K562 (cell line): ENCODE results near the gene CD55.

Experiments used
- GABPA ChIP-seq: fragments of 200-800 bp; sonication (Bioruptor generic); conservative IDR thresholded peaks from 2 replicates; pipeline ENCODE4 v1.6.1; 2016; ENCODE audit warnings: low read depth, missing genetic modification characterization, missing compliant biosample characterization
- HDAC2 ChIP-seq: fragments of 450-650 bp; IDR thresholded peaks from 2 replicates; pipeline ENCODE4 v1.6.1; 2016; ENCODE audit warnings: mild to moderate bottlenecking
- HDAC8 ChIP-seq: fragments of 450-650 bp; IDR thresholded peaks from 2 replicates; pipeline ENCODE4 v1.6.1; 2016; ENCODE audit warnings: mild to moderate bottlenecking, missing genetic modification characterization, moderate library complexity, missing compliant biosample characterization
- KLF1 ChIP-seq: fragments of 450-650 bp; IDR thresholded peaks from 2 replicates; pipeline ENCODE4 v1.6.1; 2016; ENCODE audit warnings: missing genetic modification characterization, missing compliant biosample characterization
- PCBP2 ChIP-seq: fragments of 200-400 bp; formaldehyde crosslinking; IDR thresholded peaks from 2 replicates; pipeline ENCODE4 v1.6.1; 2018; ENCODE audit warnings: low read length, low read depth, mild to moderate bottlenecking, moderate library complexity; ENCODE audit not compliant: poor library complexity, severe bottlenecking
- PTBP1 ChIP-seq: fragments of 200-400 bp; formaldehyde crosslinking; IDR thresholded peaks from 2 replicates; pipeline ENCODE4 v1.6.1; 2017; ENCODE audit warnings: low read depth, low read length
- SP1 ChIP-seq: sonication (generic); formaldehyde crosslinking; IDR thresholded peaks from 2 replicates; pipeline ENCODE4 v1.8.1; 2022; ENCODE audit warnings: mild to moderate bottlenecking, missing genetic modification reagents
- TF ChIP-seq, protein P1 (sequence below): fragments of 200-600 bp; sonication (generic); IDR thresholded peaks from one replicate; pipeline ENCODE4 v1.6.1; 2012; ENCODE audit warnings: mild to moderate bottlenecking, low read depth, low read length, inconsistent platforms
- TF ChIP-seq, protein P2 (sequence below), 3 experiments: IDR thresholded peaks in 2 of 3; conservative IDR thresholded peaks in 1 of 3; 2 replicates each; pipeline ENCODE4 v1.5.1; 2011 to 2012; ENCODE audit warnings: low read length in 3 of 3, mild to moderate bottlenecking in 3 of 3, control low read depth in 2 of 3, improper control_type of control experiment in 1 of 3, inconsistent platforms in 1 of 3, low read depth in 1 of 3, mixed read lengths in 1 of 3, moderate library complexity in 1 of 3; ENCODE audit not compliant: insufficient read depth in 2 of 3

DNA sequence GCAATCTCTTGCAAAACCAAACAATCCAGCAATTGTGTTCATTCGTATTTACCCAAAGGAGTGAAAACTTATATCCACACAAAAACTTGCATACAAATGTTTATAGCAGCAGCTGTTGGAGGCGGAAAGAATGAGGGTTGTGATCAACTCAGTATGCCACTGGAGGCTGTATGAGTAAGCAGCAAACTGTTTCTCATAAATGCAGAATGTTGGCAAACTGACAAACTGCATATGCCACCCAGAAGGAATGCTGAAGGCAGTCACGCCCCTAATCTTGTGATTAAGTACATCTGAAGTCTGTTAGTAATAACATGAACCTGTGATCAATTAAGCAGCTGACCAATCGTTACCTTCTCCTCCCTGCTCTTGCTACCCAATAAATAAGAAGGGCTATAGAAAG lies 72.1 kb downstream of the CD55 start:
- TF ChIP-seq, protein P1, sequence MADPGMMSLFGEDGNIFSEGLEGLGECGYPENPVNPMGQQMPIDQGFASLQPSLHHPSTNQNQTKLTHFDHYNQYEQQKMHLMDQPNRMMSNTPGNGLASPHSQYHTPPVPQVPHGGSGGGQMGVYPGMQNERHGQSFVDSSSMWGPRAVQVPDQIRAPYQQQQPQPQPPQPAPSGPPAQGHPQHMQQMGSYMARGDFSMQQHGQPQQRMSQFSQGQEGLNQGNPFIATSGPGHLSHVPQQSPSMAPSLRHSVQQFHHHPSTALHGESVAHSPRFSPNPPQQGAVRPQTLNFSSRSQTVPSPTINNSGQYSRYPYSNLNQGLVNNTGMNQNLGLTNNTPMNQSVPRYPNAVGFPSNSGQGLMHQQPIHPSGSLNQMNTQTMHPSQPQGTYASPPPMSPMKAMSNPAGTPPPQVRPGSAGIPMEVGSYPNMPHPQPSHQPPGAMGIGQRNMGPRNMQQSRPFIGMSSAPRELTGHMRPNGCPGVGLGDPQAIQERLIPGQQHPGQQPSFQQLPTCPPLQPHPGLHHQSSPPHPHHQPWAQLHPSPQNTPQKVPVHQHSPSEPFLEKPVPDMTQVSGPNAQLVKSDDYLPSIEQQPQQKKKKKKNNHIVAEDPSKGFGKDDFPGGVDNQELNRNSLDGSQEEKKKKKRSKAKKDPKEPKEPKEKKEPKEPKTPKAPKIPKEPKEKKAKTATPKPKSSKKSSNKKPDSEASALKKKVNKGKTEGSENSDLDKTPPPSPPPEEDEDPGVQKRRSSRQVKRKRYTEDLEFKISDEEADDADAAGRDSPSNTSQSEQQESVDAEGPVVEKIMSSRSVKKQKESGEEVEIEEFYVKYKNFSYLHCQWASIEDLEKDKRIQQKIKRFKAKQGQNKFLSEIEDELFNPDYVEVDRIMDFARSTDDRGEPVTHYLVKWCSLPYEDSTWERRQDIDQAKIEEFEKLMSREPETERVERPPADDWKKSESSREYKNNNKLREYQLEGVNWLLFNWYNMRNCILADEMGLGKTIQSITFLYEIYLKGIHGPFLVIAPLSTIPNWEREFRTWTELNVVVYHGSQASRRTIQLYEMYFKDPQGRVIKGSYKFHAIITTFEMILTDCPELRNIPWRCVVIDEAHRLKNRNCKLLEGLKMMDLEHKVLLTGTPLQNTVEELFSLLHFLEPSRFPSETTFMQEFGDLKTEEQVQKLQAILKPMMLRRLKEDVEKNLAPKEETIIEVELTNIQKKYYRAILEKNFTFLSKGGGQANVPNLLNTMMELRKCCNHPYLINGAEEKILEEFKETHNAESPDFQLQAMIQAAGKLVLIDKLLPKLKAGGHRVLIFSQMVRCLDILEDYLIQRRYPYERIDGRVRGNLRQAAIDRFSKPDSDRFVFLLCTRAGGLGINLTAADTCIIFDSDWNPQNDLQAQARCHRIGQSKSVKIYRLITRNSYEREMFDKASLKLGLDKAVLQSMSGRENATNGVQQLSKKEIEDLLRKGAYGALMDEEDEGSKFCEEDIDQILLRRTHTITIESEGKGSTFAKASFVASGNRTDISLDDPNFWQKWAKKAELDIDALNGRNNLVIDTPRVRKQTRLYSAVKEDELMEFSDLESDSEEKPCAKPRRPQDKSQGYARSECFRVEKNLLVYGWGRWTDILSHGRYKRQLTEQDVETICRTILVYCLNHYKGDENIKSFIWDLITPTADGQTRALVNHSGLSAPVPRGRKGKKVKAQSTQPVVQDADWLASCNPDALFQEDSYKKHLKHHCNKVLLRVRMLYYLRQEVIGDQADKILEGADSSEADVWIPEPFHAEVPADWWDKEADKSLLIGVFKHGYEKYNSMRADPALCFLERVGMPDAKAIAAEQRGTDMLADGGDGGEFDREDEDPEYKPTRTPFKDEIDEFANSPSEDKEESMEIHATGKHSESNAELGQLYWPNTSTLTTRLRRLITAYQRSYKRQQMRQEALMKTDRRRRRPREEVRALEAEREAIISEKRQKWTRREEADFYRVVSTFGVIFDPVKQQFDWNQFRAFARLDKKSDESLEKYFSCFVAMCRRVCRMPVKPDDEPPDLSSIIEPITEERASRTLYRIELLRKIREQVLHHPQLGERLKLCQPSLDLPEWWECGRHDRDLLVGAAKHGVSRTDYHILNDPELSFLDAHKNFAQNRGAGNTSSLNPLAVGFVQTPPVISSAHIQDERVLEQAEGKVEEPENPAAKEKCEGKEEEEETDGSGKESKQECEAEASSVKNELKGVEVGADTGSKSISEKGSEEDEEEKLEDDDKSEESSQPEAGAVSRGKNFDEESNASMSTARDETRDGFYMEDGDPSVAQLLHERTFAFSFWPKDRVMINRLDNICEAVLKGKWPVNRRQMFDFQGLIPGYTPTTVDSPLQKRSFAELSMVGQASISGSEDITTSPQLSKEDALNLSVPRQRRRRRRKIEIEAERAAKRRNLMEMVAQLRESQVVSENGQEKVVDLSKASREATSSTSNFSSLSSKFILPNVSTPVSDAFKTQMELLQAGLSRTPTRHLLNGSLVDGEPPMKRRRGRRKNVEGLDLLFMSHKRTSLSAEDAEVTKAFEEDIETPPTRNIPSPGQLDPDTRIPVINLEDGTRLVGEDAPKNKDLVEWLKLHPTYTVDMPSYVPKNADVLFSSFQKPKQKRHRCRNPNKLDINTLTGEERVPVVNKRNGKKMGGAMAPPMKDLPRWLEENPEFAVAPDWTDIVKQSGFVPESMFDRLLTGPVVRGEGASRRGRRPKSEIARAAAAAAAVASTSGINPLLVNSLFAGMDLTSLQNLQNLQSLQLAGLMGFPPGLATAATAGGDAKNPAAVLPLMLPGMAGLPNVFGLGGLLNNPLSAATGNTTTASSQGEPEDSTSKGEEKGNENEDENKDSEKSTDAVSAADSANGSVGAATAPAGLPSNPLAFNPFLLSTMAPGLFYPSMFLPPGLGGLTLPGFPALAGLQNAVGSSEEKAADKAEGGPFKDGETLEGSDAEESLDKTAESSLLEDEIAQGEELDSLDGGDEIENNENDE: no peak
- TF ChIP-seq HDAC2 (no peak), PTBP1 (no peak), PCBP2 (no peak), KLF1 (tag) (no peak), SP1 (no peak), HDAC8 (tag) (no peak), GABPA (tag) (no peak)
- TF ChIP-seq, protein P2, sequence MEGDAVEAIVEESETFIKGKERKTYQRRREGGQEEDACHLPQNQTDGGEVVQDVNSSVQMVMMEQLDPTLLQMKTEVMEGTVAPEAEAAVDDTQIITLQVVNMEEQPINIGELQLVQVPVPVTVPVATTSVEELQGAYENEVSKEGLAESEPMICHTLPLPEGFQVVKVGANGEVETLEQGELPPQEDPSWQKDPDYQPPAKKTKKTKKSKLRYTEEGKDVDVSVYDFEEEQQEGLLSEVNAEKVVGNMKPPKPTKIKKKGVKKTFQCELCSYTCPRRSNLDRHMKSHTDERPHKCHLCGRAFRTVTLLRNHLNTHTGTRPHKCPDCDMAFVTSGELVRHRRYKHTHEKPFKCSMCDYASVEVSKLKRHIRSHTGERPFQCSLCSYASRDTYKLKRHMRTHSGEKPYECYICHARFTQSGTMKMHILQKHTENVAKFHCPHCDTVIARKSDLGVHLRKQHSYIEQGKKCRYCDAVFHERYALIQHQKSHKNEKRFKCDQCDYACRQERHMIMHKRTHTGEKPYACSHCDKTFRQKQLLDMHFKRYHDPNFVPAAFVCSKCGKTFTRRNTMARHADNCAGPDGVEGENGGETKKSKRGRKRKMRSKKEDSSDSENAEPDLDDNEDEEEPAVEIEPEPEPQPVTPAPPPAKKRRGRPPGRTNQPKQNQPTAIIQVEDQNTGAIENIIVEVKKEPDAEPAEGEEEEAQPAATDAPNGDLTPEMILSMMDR (IDR thresholded peaks at IDR 0.05 in 2 of 3, conservative IDR thresholded peaks at IDR 0.05 in 1 of 3; ENCODE audit: insufficient read depth in 2 of 3, low read depth in 1 of 3, low read length in 3 of 3): no peak
